Measurements from ENCODE around the gene TFRC.

The TFRC gene

GRCh38 chr3:196122688-196123046, 40.8 kb upstream of the TFRC start:
- H3K9me3 ChIP-seq (ENCODE audit: control insufficient read depth, low read length): no peaks in the 10 kb centered on the region
- H3K4me3 ChIP-seq (ENCODE audit: insufficient read depth in 1 of 2, low read depth in 1 of 2, low read length in 2 of 2): no peak overlapping the region
- H2AK5ac ChIP-seq (ENCODE audit: low read length, severe bottlenecking): no peak overlapping the region
- H3K27ac ChIP-seq (ENCODE audit: low read length, poor library complexity, severe bottlenecking): no peak overlapping the region
- H3K9ac ChIP-seq (ENCODE audit: low read length): no peak overlapping the region
- H3K18ac ChIP-seq (ENCODE audit: low read depth in 1 of 2, low read length in 2 of 2): no peak overlapping the region
- H4K91ac ChIP-seq (ENCODE audit: low read length): no peak overlapping the region
- H2BK15ac ChIP-seq (ENCODE audit: low read depth, poor library complexity, severe bottlenecking): no peak overlapping the region
- H3K4ac ChIP-seq (ENCODE audit: low read depth in 1 of 2, low read length in 2 of 2): no peak overlapping the region
- peaks cover 2% of the 10 kb centered on the region for H3K4me1 ChIP-seq (ENCODE audit: control insufficient read depth, insufficient read depth, low read depth, low read length)
- no peak overlapping the region for H2BK120ac ChIP-seq (ENCODE audit: low read depth, low read length)
- 94% methylated on average over 8 of the region's 8 CpGs for WGBS
- no peak overlapping the region for H3K23ac ChIP-seq (ENCODE audit: low read length in 2 of 2)
- no peaks in the 10 kb centered on the region for H3K79me1 ChIP-seq (replicated peaks; ENCODE audit: low read length, poor library complexity, severe bottlenecking)
- no peak for DNase-seq
- H3K27me3 ChIP-seq (ENCODE audit: control insufficient read depth in 1 of 2, insufficient read depth in 1 of 2, low read length in 2 of 2): peaks cover 0 to 40% of the 10 kb centered on the region in 2 experiments
- no peak overlapping the region for H2BK12ac ChIP-seq (ENCODE audit: low read length in 2 of 2)
- no peak overlapping the region for H3K4me2 ChIP-seq (ENCODE audit: low read length, poor library complexity, severe bottlenecking)
- no peaks in the 10 kb centered on the region for H3K36me3 ChIP-seq (ENCODE audit: control insufficient read depth in 1 of 2, insufficient read depth in 2 of 2, low read depth in 1 of 2, low read length in 2 of 2)
- H4K8ac ChIP-seq (ENCODE audit: low read length): no peak overlapping the region
- H2BK5ac ChIP-seq (ENCODE audit: low read depth, low read length, poor library complexity, severe bottlenecking): no peak overlapping the region
- no peak overlapping the region for H2AFZ ChIP-seq (ENCODE audit: low read depth, low read length)
- no peak overlapping the region for H3K14ac ChIP-seq (ENCODE audit: low read length in 2 of 2)

- H2BK15ac ChIP-seq (ENCODE audit: low read depth, poor library complexity, severe bottlenecking): no peak overlapping the region
- no peaks in the 10 kb centered on the region for H3K9me3 ChIP-seq (ENCODE audit: control insufficient read depth, low read length)
- no peak overlapping the region for H2AFZ ChIP-seq (ENCODE audit: low read depth, low read length)
- peaks cover 2% of the 10 kb centered on the region for H3K4me1 ChIP-seq (ENCODE audit: control insufficient read depth, insufficient read depth, low read depth, low read length)
- H2AK5ac ChIP-seq (ENCODE audit: low read length, severe bottlenecking): no peak overlapping the region
- no peak overlapping the region for H2BK5ac ChIP-seq (ENCODE audit: low read depth, low read length, poor library complexity, severe bottlenecking)
- DNase-seq: no peak
- no peak overlapping the region for H3K4ac ChIP-seq (ENCODE audit: low read depth in 1 of 2, low read length in 2 of 2)
- no peak overlapping the region for H4K8ac ChIP-seq (ENCODE audit: low read length)
- WGBS: 90% methylated on average over 12 of the region's 16 CpGs
- peaks cover 0 to 35% of the 10 kb centered on the region in 2 experiments for H3K27me3 ChIP-seq (ENCODE audit: control insufficient read depth in 1 of 2, insufficient read depth in 1 of 2, low read length in 2 of 2)
- no peaks in the 10 kb centered on the region for H3K79me1 ChIP-seq (replicated peaks; ENCODE audit: low read length, poor library complexity, severe bottlenecking)
- no peak overlapping the region for H4K91ac ChIP-seq (ENCODE audit: low read length)
- no peak overlapping the region for H2BK12ac ChIP-seq (ENCODE audit: low read length in 2 of 2)
- no peak overlapping the region for H3K27ac ChIP-seq (ENCODE audit: low read length, poor library complexity, severe bottlenecking)
- no peak overlapping the region for H3K18ac ChIP-seq (ENCODE audit: low read depth in 1 of 2, low read length in 2 of 2)
- no peaks in the 10 kb centered on the region for H3K36me3 ChIP-seq (ENCODE audit: control insufficient read depth in 1 of 2, insufficient read depth in 2 of 2, low read depth in 1 of 2, low read length in 2 of 2)
- H3K4me2 ChIP-seq (ENCODE audit: low read length, poor library complexity, severe bottlenecking): no peak overlapping the region
- no peak overlapping the region for H2BK120ac ChIP-seq (ENCODE audit: low read depth, low read length)
- H3K23ac ChIP-seq (ENCODE audit: low read length in 2 of 2): no peak overlapping the region
- no peak overlapping the region for H3K14ac ChIP-seq (ENCODE audit: low read length in 2 of 2)
- H3K4me3 ChIP-seq (ENCODE audit: insufficient read depth in 1 of 2, low read depth in 1 of 2, low read length in 2 of 2): no peak overlapping the region
- H3K9ac ChIP-seq (ENCODE audit: low read length): no peak overlapping the region
Measured at GRCh38 chr3:196122021-196122687, 40.3 kb upstream of the TFRC start.

- 95% methylated on average over 11 of the region's 11 CpGs for WGBS
- H2BK5ac ChIP-seq (ENCODE audit: low read depth, low read length, poor library complexity, severe bottlenecking): no peak overlapping the region
- H3K4me3 ChIP-seq (ENCODE audit: insufficient read depth in 1 of 2, low read depth in 1 of 2, low read length in 2 of 2): no peak overlapping the region
- no peaks in the 10 kb centered on the region for H3K36me3 ChIP-seq (ENCODE audit: control insufficient read depth in 1 of 2, insufficient read depth in 2 of 2, low read depth in 1 of 2, low read length in 2 of 2)
- H2BK120ac ChIP-seq (ENCODE audit: low read depth, low read length): no peak overlapping the region
- H3K4me1 ChIP-seq (ENCODE audit: control insufficient read depth, insufficient read depth, low read depth, low read length): peaks cover 2% of the 10 kb centered on the region
- H3K23ac ChIP-seq (ENCODE audit: low read length in 2 of 2): no peak overlapping the region
- H3K9me3 ChIP-seq (ENCODE audit: control insufficient read depth, low read length): no peaks in the 10 kb centered on the region
- no peak overlapping the region for H2BK15ac ChIP-seq (ENCODE audit: low read depth, poor library complexity, severe bottlenecking)
- no peak overlapping the region for H3K9ac ChIP-seq (ENCODE audit: low read length)
- H2AFZ ChIP-seq (ENCODE audit: low read depth, low read length): no peak overlapping the region
- no peak overlapping the region for H2AK5ac ChIP-seq (ENCODE audit: low read length, severe bottlenecking)
- H3K18ac ChIP-seq (ENCODE audit: low read depth in 1 of 2, low read length in 2 of 2): no peak overlapping the region
- no peaks in the 10 kb centered on the region for H3K79me1 ChIP-seq (replicated peaks; ENCODE audit: low read length, poor library complexity, severe bottlenecking)
- DNase-seq: no peak
- H3K27ac ChIP-seq (ENCODE audit: low read length, poor library complexity, severe bottlenecking): no peak overlapping the region
- H4K8ac ChIP-seq (ENCODE audit: low read length): no peak overlapping the region
- H3K14ac ChIP-seq (ENCODE audit: low read length in 2 of 2): no peak overlapping the region
- H3K4me2 ChIP-seq (ENCODE audit: low read length, poor library complexity, severe bottlenecking): no peak overlapping the region
- H3K27me3 ChIP-seq (ENCODE audit: control insufficient read depth in 1 of 2, insufficient read depth in 1 of 2, low read length in 2 of 2): peaks cover 0 to 35% of the 10 kb centered on the region in 2 experiments
- H4K91ac ChIP-seq (ENCODE audit: low read length): no peak overlapping the region
- no peak overlapping the region for H3K4ac ChIP-seq (ENCODE audit: low read depth in 1 of 2, low read length in 2 of 2)
- no peak overlapping the region for H2BK12ac ChIP-seq (ENCODE audit: low read length in 2 of 2)
Measured at GRCh38 chr3:196121066-196121465, 39.2 kb upstream of the TFRC start.

GRCh38 chr3:196120291-196120951, 38.5 kb upstream of the TFRC start:
- Histone ChIP-seq H2BK120ac (ENCODE audit: low read depth, low read length) (no peak overlapping the region), H3K4me1 (ENCODE audit: control insufficient read depth, insufficient read depth, low read depth, low read length) (peaks cover 2% of the 10 kb centered on the region), H3K14ac (ENCODE audit: low read length in 2 of 2) (no peak overlapping the region), H3K18ac (ENCODE audit: low read depth in 1 of 2, low read length in 2 of 2) (no peak overlapping the region), H4K8ac (ENCODE audit: low read length) (no peak overlapping the region), H3K4ac (ENCODE audit: low read depth in 1 of 2, low read length in 2 of 2) (no peak overlapping the region), H3K9ac (ENCODE audit: low read length) (no peak overlapping the region), H2AFZ (ENCODE audit: low read depth, low read length) (no peak overlapping the region), H2BK5ac (ENCODE audit: low read depth, low read length, poor library complexity, severe bottlenecking) (no peak overlapping the region), H3K27ac (ENCODE audit: low read length, poor library complexity, severe bottlenecking) (no peak overlapping the region), H3K36me3 (ENCODE audit: control insufficient read depth in 1 of 2, insufficient read depth in 2 of 2, low read depth in 1 of 2, low read length in 2 of 2) (no peaks in the 10 kb centered on the region), H3K4me2 (ENCODE audit: low read length, poor library complexity, severe bottlenecking) (no peak overlapping the region), H4K91ac (ENCODE audit: low read length) (no peak overlapping the region), H3K9me3 (ENCODE audit: control insufficient read depth, low read length) (no peaks in the 10 kb centered on the region), H2BK12ac (ENCODE audit: low read length in 2 of 2) (no peak overlapping the region), H2AK5ac (ENCODE audit: low read length, severe bottlenecking) (no peak overlapping the region), H3K79me1 (replicated peaks; ENCODE audit: low read length, poor library complexity, severe bottlenecking) (no peaks in the 10 kb centered on the region), H2BK15ac (ENCODE audit: low read depth, poor library complexity, severe bottlenecking) (no peak overlapping the region), H3K27me3 (ENCODE audit: control insufficient read depth in 1 of 2, insufficient read depth in 1 of 2, low read length in 2 of 2) (peaks cover 0 to 39% of the 10 kb centered on the region in 2 experiments), H3K4me3 (ENCODE audit: insufficient read depth in 1 of 2, low read depth in 1 of 2, low read length in 2 of 2) (no peak overlapping the region), H3K23ac (ENCODE audit: low read length in 2 of 2) (no peak overlapping the region)
- 79% methylated on average over 14 of the region's 14 CpGs for WGBS
- no peak for DNase-seq

All from mesenchymal stem cell (in vitro differentiated cells and primary cell).